GM18511 (cell line): Measurements from ENCODE around the gene ZNG1A.
"Not testable (repeated sequence)": the region's sequence is repeated elsewhere in the genome, so short reads cannot be mapped to it uniquely, and the experiment has no call there.

ENCODE experiments used
- ATAC-seq: cut with Tn5 transposase; IDR thresholded peaks from one replicate; pipeline ENCODE4 v1.9.1; 2021; ENCODE audit warnings: mild to moderate bottlenecking, moderate library complexity; ENCODE audit not compliant: unreplicated experiment

The ZNG1A gene

DNA sequence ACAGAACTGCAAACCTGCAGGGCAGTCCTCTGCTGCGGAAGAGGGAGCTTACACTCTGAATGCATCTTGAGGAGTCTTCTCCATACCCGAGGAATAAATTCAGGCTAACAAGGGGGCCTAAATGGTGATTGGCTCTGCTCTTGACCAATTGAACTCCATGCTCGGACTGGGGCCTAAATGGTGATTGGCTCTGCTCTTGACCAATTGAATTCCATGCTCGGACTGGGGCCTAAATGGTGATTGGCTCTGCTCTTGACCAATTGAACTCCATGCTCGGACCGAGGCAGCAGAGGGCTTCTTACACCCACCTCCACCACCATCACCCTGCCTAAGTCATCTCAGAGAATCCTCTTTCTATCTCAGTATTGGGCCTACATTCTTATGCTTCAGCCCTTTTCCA is 79.0 kb downstream of the ZNG1A start:
- not testable (repeated sequence) for ATAC-seq

DNA sequence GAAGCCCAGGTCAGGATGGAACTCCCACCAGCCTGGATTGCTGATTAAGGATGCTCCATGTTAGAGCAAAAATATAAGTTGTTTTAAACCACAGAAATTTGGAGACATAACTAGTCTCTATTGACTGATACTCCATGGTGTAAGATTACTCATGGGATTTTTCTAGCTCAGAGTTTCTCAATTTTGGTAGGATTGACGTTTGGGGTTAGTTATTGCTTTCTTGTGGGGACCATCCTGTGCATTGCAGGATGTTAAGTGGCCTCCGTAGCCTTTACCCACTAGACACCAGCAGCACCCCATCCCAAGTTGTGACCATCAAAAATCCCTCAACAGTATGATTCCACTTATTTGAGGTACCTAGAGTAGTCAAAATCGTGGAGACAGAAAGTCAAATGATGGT is 80.1 kb downstream of the ZNG1A start:
- ATAC-seq: not testable (repeated sequence)

DNA sequence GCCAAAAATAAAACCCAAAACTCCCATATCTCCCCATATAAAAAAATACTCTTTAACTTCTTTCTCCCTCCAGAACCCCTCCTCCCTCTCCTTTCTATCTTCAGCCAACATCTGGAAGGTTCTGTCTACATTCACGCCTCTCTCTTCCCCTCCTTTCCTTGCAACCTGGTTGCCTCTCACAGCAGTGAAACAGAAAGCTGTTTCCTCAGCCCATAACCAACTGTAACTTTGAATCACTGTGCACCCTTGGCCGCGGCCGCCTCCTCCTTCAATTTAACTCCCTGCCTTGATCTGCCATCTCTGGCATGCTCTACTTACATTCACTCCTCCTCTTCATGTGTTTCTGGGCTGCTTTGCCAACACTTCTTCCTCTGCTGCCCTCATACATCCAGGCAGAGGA is 83.9 kb downstream of the ZNG1A start:
- not testable (repeated sequence) for ATAC-seq

DNA sequence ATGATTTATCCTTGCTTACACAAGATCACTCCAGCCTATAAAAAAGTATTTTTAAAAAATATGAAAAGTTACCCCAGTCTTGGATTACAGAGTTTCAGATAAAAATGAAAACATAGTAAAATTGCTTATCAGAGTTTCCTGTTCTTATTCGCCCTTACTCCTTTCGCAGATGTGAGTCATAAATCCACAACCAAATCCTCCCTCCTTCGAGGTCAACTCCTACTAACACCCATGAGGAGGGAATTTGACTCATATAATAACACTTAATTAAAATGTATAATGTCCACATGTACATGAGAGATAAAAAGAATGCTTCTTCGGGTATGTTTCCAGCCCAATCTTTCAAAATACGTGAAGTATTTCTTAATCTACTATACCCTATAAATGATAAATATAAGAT is 84.5 kb downstream of the ZNG1A start:
- ATAC-seq: not testable (repeated sequence)

DNA sequence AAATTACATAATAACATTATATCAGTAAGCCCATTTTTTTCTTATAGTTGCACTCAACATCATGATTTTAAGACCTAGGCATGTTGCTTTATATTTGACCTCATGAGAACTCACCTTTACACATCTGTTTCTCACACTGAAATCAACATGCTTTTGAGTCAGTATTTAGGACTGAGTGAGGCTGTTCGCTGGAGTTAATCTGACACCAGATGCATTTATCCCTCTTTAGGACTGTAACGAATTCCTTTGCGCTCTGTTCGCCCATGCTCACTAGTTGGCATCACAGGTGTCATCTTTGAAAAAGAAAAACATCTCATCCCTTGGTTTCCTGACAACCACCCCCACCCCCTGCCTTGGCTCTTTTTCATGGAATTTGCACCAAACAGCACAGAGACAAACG is 84.9 kb downstream of the ZNG1A start:
- not testable (repeated sequence) for ATAC-seq

DNA sequence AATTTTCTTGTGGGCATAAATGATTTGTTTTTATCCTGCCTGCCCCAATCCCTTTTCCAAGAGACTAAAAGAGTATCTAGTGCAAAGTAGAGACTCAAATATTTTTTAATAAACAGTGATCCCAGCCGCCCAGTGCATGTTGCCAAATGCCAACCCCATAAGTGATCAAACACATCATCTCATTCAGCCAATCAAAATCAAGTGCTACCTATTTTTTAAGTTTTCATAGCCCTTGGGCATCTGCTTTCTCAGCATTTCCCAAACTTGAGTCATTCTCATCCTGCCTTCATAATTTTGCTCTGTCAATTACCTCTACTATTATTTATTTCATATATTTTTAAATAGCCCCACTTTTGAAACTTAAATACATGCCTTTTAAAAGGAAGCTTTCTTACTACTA is 88.0 kb downstream of the ZNG1A start:
- not testable (repeated sequence) for ATAC-seq

DNA sequence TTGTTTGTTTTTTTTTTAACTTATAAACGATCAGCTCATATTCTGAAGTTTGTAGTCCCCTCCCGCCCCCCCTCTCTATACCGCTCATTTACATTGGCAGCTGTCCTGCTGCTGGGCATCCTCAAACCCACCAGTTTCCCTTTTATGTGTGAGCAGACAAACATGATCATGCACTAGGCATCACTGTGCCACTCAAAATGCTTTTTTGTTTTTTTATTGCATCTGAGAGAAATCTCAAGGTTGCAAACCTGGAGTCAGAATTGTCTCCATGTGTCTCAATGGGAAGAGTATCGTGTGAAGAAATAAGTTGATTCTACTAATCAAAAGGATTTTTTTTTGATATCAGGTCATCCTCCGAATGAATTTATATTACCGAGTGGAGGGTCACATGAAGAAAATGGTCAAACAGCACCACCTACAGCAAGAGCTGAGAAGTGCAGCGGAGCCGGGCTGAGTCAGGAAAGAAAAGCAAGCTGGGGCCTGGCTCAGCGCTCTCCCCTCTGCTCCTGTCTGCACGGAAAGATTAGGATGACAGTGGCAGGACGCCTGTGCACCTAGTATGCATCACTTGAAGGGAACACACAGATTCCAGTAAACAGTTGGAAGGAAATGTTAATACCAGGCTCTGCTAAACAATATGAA is 90.3 kb downstream of the ZNG1A start:
- peak; percentile 94 for ATAC-seq

DNA sequence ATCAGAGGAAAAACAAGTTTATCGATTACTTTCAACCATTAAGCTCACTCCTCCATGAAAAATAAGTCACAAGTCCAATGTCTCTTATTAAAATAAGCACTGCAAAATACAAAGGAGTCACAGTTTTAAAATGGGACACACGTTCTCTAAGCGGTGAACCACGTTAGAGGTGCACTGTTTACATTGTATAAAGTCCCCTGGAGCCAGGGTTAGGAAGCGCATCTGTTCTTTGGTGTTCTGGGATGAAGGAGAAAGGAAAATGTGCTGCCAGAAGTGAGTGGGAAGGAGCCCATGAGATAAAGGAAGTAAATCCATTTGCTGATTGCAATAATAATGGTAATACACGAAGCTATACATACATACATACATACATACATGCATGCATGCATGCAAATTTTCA is 91.0 kb downstream of the ZNG1A start:
- ATAC-seq: not testable (repeated sequence)

DNA sequence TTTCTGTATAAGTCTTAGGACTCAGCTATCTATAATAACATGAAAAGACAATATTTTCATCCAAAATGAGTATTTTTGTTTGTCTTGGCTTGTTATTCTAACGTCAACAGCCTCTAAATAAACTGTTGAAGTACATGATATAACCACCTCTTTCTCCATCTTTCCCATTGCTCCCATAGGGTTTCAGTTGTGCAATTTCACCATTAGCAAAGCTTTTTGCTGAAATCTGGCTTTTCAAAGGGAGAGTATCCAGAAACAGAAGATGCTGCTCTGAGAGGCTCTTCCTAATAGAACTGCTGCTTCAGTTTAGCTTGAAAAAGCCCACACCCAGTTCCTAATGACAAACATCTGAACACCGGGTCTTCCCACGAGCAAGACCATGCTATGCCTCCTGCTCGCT is 91.8 kb downstream of the ZNG1A start:
- not testable (repeated sequence) for ATAC-seq

DNA sequence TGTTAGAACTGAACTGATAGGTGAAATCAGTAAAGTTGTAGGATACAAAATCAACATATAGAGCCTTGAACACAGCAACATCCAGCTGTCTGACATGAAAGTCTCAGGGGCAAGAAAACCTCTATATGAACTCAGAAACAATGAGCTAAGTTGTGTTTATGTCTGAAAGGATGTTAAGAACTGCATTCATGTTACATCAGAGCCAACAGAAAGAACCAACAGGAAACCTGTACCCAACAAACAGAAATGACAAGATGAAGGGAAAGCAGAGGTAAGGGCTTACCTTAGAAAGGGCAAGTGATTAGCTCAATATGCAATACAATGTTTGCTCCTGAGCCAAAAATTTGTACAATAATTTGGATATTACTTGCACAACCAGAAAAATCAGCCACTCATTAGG is 92.2 kb downstream of the ZNG1A start:
- ATAC-seq: not testable (repeated sequence)

DNA sequence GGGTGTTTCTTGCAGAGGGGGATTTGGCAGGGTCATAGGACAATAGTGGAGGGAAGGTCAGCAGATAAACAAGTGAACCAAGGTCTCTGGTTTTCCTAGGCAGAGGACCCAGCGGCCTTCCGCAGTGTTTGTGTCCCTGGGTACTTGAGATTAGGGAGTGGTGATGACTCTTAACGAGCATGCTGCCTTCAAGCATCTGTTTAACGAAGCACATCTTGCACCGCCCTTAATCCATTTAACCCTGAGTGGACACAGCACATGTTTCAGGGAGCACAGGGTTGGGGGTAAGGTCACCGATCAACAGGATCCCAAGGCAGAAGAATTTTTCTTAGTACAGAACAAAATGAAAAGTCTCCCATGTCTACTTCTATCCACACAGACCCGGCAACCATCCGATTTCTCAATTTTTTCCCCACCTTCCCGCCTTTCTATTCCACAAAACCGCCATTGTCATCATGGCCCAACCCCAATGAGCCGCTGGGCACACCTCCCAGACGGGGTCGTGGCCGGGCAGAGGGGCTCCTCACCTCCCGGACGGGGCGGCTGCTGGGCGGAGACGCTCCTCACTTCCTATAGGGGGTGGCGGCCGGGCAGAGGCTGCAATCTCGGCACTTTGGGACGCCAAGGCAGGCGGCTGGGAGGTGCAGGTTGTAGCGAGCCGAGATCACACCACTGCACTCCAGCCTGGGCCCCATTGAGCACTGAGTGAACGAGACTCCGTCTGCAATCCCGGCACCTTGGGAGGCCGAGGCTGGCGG is 95.7 kb downstream of the ZNG1A start:
- not testable (repeated sequence) for ATAC-seq

DNA sequence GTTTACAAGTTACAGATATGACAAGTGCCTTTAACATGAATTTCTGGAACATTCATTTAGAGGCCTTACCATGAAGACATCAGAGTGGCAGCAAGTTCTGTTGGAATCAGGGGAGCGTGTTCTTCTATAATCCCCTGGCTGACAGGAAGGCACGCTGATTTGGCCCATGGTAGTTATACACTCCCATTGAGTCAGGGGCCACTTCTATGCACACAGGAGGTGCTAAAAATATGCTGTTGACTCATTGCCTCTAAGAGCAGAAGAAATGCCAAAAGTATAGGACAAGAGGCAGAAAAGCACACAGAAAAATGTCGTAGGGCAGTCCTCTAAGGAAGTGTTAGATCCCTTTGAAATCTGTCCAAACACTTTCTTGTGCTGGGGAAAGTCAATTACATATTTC is 100.5 kb downstream of the ZNG1A start:
- ATAC-seq: not testable (repeated sequence)

DNA sequence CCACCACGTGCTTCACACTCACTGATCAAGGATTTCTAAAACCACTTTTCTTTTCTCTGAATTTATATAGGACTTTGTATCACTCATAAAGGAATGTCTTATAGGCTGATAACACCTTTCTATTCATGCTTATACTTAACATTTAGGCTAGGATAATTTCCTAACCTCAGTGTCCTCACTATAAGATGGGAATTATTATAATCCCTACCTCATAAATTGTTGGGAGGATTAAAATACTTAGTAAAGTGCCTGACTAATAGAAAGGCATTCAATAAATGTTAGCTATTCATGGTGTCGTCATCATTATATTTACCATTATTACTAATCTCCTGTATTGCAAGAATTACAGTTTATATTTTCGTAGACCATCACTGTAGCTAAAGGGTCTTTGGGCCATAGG is 102.5 kb downstream of the ZNG1A start:
- ATAC-seq: not testable (repeated sequence)

DNA sequence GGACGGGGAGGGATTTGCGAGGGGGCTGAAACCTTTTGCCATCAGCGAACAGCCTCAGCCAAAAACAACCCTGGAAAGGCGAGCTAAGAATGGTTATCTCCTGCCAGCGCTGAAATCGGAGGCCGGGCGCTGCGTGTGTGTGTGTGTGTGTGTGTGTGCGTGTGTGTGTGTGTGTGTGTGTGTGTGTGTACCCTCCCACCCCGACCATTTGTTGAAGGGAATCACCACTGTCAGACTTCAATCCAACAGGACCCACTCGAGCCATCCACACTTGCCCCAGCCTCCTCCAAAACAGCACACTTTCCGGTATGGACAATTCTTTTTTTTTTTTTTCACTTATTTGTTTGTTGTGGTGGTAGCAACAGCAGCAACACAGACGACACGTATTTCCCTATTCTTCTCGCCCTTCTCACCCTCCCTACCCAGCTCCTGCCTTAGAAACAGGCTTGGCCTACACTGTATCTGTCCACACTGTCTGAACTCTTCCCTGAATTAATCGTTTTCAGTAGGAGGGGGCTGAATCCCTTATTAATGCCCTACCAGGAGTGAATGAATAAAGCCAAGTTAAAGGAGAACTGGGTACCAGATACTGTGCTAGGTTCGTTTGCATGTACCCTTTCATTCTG is 104.8 kb downstream of the ZNG1A start:
- ATAC-seq: not testable (repeated sequence)

DNA sequence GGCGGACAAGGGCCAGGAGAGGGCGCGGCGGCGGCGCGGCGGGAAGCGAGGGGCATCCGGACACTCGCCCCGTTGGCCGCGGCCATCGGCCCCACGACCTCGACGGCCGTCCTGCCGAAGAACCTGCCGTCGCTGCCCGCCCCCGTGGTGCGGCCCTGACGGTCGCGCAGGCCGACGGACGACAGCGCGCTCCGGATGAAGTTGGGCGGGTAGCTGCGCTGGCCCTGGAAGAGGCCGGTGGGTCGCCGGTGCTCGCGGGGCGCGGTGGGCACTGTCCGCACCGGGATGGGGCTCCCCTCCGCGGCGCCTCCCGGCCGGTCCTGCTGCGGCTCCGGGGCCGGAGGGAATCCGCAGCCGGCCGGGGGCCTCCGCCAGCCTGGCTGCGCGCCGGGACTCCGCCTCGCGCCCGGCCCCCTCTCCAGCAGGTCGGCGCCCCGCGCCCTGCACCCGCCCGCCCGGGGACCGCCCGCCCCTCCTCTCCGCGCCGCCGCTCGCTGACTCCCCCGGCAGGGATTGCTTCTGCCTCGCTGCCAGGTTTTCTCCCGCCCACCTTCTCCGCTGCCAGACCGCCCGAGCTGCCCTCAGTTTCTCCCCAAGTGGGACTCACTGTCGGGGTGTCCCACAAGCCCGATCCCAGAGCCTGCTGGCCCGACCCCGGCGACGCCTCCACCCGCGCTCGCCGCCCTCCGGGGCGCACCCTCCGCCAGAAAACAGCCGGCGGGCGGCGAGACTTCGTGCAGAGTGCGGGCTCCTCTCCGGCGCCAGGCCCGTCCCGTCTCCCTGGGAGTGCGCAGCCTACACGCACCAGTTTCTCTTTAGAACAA is 105.6 kb downstream of the ZNG1A start:
- not testable (repeated sequence) for ATAC-seq
